GM12892 (cell line): ENCODE data around the gene RFPL1.
A peak's percentile ranks its signal among the peaks of the same experiment; 100 is the strongest.

ENCODE experiments used
- DNase-seq: peaks from one replicate; pipeline ENCODE4 v3.0.0; 2011; ENCODE audit not compliant: insufficient read length
- FAIRE-seq: peaks from 2 replicates; lab custom pipeline; 2011; peaks lifted over from hg19 to GRCh38; lab: Jason Lieb, UNC
- POLR2A ChIP-seq: IDR thresholded peaks from 2 replicates; pipeline ENCODE4 v1.6.1; 2011; ENCODE audit warnings: low read depth, low read length, control low read depth
- POLR2AphosphoS5 ChIP-seq: IDR thresholded peaks from 2 replicates; pipeline ENCODE4 v1.6.1; 2011; ENCODE audit warnings: low read depth, low read length, control low read depth
- TAF1 ChIP-seq: IDR thresholded peaks from 2 replicates; pipeline ENCODE4 v1.6.1; 2011; ENCODE audit warnings: low read depth, mild to moderate bottlenecking, control low read depth, low read length, borderline replicate concordance

RFPL1 gene

GRCh38 chr22:29449296-29449875 is 11.0 kb downstream of the RFPL1 start:
- DNase-seq (no peak), FAIRE-seq (no peak)
- TF ChIP-seq POLR2AphosphoS5 (no peak), POLR2A (no peak), TAF1 (no peak)

GRCh38 chr22:29450222-29450621 is 11.8 kb downstream of the RFPL1 start:
- FAIRE-seq (no peak), DNase-seq (no peak)
- TF ChIP-seq POLR2AphosphoS5 = no peak
- no peak for TF ChIP-seq POLR2A
- no peak for TF ChIP-seq TAF1

GRCh38 chr22:29451863-29452262 is 13.5 kb downstream of the RFPL1 start:
- FAIRE-seq (no peak), DNase-seq (no peak)
- TF ChIP-seq POLR2AphosphoS5 (no peak), TAF1 (no peak), POLR2A (no peak)

GRCh38 chr22:29454276-29454675 is 15.9 kb downstream of the RFPL1 start:
- TF ChIP-seq POLR2A = no peak
- TF ChIP-seq POLR2AphosphoS5 = no peak
- TF ChIP-seq TAF1 = no peak
- FAIRE-seq (no peak), DNase-seq (no peak)

- FAIRE-seq = no peak
- DNase-seq = no peak
- no peak for TF ChIP-seq TAF1
- no peak for TF ChIP-seq POLR2A
- no peak for TF ChIP-seq POLR2AphosphoS5
Observed at GRCh38 chr22:29456211-29456671, 17.9 kb downstream of the RFPL1 start.

- no peak for TF ChIP-seq TAF1
- TF ChIP-seq POLR2A = no peak
- TF ChIP-seq POLR2AphosphoS5 = no peak
- DNase-seq (peak; percentile 73), FAIRE-seq (peak; percentile 88)
Observed at GRCh38 chr22:29457730-29458129, 19.3 kb downstream of the RFPL1 start.

- no peak for FAIRE-seq
- no peak for DNase-seq
- TF ChIP-seq POLR2AphosphoS5 (no peak), POLR2A (no peak), TAF1 (no peak)
Observed at GRCh38 chr22:29458551-29458950, 20.2 kb downstream of the RFPL1 start.

GRCh38 chr22:29459773-29460172 is 21.4 kb downstream of the RFPL1 start:
- DNase-seq (no peak), FAIRE-seq (no peak)
- TF ChIP-seq TAF1 (no peak), POLR2AphosphoS5 (no peak), POLR2A (no peak)

GRCh38 chr22:29461263-29461662 is 22.9 kb downstream of the RFPL1 start:
- no peak for TF ChIP-seq POLR2AphosphoS5
- DNase-seq (no peak), FAIRE-seq (no peak)

GRCh38 chr22:29463629-29464028 is 25.2 kb downstream of the RFPL1 start:
- DNase-seq (no peak), FAIRE-seq (no peak)
- no peak for TF ChIP-seq TAF1
- no peak for TF ChIP-seq POLR2A
- TF ChIP-seq POLR2AphosphoS5 = no peak

- no peak for DNase-seq
- no peak for TF ChIP-seq POLR2A
- TF ChIP-seq TAF1 = no peak
- TF ChIP-seq POLR2AphosphoS5 = no peak
- no peak for FAIRE-seq
Observed at GRCh38 chr22:29464581-29464980, 26.2 kb downstream of the RFPL1 start.

GRCh38 chr22:29469755-29470154 is 31.4 kb downstream of the RFPL1 start:
- no peak for DNase-seq
- FAIRE-seq = peak; percentile 9
- TF ChIP-seq POLR2AphosphoS5 (no peak), TAF1 (no peak), POLR2A (no peak)

- DNase-seq = peak; percentile 69
- FAIRE-seq = peak; percentile 50
- TF ChIP-seq POLR2A = no peak
- TF ChIP-seq POLR2AphosphoS5 = no peak
Observed at GRCh38 chr22:29470159-29470855, 31.9 kb downstream of the RFPL1 start.

GRCh38 chr22:29473001-29473400 is 34.6 kb downstream of the RFPL1 start:
- TF ChIP-seq TAF1 = no peak
- TF ChIP-seq POLR2A = no peak
- TF ChIP-seq POLR2AphosphoS5 = no peak
- DNase-seq (no peak), FAIRE-seq (no peak)
